Esophagus muscularis mucosa (tissue), 4 donors: ENCODE measurements around the gene ZNF407.

Experiments
- CTCF ChIP-seq, 3 experiments: fragments of 200-600 bp in 2 of 3; fragments of 450-650 bp in 1 of 3; sonication (generic) in 2 of 3; IDR thresholded peaks; one replicate each; pipeline ENCODE4 v1.5.1; 2017 to 2019; ENCODE audit warnings: antibody characterized with exemption in 3 of 3, mild to moderate bottlenecking in 2 of 3, moderate library complexity in 1 of 3
- EP300 ChIP-seq: sonication (generic); formaldehyde crosslinking; IDR thresholded peaks from one replicate; pipeline ENCODE4 v1.6.1; 2017; ENCODE audit warnings: antibody characterized with exemption
- POLR2AphosphoS5 ChIP-seq, 2 donors: sonication (generic); formaldehyde crosslinking; IDR thresholded peaks; one replicate each; pipeline ENCODE4 v1.6.1; 2017; ENCODE audit warnings: antibody characterized with exemption in 2 of 2

- no peak for TF ChIP-seq CTCF (IDR thresholded peaks at IDR 0.05)
- TF ChIP-seq EP300: no peak
- TF ChIP-seq POLR2AphosphoS5 (IDR thresholded peaks at IDR 0.05): no peak
Measured at GRCh38 chr18:74563999-74564398, 33.7 kb upstream of the ZNF407 start.
